Fibroblast of the conjunctiva (primary cell): Measurements from ENCODE around the gene HOXB3.
A peak's percentile ranks its signal among the peaks of the same experiment; 100 is the strongest.

Source experiments
- DNase-seq: peaks from one replicate; pipeline ENCODE4 v3.0.0-alpha.2; 2010; ENCODE audit warnings: low read depth

Gene HOXB3

DNA sequence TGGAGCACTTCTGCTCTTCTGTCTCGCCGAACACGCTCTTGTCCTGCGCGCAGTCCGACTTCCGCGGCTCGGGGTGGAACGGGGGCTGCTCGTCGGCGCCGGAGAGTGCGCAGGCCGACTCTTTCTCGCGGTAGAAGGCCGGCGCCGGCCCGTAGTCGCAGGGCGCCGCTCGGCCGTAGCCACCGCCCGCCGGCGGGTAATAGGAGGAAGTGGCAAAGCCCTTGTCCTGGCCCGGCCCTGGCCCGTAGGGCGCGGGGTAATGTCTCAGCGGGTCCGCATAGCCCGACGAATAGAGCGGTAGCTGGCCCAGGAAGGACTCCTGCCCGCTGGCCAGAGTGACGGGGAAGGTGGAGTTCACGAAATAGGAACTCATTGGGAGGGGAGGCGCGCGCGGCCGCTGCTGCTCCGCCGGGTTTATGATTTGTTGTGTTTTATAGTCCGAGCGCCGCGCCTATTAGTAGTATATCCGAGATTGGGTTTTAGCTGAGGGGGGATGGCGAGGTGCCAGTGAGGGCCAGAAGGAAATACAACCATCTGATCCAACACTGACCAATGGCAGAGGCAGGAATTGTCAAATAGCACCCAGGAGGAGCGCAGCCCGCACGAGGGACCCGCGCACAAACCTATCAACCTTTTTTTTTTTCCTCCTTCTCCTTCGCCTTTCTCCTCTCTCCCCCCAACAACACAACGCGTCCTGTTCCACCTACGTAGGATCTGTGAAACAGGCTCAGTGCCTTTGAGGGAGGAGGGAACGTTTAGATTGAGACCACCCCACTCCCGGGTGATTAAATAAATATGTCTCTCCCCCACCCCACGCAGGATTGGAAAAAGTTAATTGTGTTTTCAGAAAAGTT, 8.0 kb upstream of the HOXB3 start:
- DNase-seq = no peak

DNA sequence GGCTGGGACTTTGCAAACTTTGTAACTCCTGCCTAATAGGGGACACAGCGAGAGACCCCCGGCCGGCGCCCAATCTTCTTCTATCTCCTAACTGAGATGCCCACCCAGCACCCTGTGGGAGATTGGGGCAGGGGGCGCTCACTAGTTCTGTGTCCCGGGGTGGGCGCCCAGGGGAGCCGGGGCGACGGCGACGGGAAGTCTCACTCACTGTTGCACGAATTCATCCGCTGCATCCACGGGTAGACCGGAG, 7.4 kb upstream of the HOXB3 start:
- no peak for DNase-seq

DNA sequence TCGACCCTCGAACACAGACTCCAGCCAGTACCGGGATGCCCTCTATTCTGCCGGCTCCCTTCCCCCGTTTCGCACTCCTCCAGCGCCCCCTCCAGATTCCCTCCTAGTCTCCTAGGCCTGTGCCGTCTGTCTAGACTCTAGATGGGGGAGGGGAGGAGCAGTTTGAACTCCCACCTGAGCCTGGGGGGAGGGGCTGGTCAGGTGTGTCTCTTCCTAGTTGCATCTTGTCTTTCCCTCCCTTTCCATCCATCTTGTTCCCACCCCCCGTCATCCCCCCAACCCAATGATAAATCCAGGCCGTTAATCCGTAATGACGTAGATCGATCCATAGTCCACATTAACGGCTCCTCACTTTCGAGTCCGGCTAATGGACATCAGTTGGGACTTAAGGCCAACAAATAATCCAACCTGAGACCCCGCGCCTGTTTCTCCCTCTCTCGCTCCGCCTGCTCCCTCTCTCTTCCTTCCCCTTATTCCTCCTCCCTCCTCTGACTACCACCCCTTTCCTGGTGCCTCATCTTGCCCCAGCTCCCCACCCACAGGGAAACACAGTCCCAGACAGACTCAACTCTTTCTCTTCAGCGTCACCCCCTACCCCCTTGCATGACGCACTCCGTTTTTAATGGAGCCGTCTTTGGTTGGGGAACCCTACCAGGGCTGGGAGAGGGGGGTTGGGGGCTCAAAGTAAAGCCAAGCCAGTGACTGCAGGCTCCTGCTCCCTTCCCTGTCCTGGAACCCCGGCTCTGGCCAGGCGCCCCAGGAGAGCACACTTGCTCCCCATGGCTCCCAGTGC, 6.9 kb upstream of the HOXB3 start:
- DNase-seq = no peak

DNA sequence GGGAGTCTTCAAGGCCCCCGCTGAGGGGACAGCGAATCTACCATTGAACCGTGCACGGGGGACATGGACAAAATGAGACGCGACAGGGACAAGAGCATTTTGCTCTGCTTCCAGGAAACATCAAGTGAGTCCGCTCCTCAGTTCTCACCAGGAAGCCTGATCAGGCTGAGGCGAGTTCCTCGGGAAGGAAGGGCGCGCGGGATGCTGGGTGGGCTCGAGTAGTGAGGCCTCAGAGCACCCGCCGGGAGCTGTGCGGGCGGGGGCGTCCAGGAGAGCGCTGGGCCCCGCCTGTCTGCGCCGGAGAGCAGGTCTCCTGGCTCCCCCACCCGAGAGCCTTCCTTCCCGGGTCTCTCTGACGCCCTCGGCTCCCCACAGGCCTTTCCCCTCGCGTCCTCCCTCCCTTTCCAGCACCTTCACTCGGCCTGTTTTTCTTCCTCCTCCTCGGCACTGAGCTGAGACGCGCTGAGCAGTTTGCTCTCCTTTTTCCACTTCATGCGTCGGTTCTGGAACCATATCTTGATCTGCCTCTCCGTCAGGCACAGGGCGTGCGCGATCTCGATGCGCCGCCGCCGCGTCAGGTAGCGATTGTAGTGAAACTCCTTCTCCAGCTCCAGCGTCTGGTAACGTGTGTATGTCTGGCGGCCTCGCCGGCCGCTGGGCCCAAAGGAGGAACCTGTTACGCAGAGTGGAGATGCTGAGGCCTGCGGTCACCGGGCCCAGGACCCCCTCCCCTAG, 6.1 kb upstream of the HOXB3 start:
- no peak for DNase-seq

DNA sequence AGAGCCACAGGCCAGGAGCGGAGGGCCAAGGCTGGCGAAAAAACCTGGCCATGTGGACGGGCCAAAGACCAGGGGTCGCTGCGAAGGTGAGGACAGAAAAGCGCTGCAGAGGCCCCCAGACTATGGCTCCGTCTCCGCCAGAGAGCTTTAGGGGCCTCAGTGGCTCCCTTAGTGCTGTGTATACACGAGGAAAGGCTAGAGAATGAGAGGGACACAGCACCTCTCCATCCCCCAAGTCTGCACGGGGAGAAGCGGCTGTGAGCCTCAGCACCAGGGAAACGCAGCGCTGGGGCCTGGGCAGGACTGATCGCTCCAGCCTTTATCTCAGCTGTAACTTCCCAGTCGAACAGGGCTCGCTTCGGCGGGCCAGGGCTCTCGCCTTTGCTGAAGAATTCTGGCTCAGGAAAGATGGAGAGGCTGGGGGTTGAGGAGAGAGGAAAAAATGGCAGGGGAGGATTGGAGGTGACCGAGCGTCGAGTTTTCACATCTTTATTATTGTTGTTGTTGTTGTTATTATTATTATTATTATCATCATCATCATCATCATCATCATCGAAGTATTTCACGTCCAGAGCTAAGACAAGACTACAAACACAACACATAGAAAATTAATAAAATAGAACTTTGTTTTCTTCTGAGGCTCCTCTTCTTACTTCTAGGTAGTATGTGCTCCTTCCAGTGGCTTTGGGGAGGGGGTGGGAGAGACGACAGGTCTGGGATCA, 5.4 kb upstream of the HOXB3 start:
- DNase-seq = no peak

DNA sequence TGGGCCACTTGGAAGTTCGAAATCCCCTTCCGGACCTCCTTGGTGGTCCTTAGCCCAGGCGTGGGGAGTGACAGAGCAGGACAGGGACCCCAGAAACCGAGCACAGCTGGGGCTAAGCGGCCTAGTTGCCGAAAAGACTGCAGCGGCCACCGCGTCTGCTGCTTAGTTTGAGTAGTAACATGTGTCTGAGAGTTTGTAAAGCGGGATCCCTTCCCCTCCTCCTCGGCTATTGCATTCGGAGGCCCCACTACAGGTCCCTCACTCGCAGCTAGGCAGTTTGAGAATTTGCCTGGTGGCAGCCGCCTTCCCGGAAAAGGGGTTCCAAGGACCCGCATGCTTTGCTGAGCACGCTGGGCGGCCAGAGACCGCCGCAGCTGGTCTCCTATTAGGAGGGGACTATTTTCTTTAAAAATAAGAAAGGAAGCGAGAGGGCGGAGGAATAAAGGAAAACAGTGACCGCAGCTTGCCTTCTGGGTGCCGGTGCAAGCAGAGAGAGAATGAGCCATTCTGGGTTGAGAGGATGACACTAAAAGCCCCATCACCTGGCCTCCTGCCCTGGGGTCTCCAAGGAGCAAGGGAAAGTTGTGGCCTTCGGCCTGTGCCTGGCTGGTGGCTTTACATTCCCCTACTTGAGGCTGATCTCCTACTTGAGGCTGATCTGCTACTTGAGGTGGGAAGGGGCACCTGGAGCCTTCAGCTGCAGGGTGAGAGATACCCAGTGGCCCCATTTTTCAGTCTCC, 4.7 kb upstream of the HOXB3 start:
- no peak for DNase-seq

DNA sequence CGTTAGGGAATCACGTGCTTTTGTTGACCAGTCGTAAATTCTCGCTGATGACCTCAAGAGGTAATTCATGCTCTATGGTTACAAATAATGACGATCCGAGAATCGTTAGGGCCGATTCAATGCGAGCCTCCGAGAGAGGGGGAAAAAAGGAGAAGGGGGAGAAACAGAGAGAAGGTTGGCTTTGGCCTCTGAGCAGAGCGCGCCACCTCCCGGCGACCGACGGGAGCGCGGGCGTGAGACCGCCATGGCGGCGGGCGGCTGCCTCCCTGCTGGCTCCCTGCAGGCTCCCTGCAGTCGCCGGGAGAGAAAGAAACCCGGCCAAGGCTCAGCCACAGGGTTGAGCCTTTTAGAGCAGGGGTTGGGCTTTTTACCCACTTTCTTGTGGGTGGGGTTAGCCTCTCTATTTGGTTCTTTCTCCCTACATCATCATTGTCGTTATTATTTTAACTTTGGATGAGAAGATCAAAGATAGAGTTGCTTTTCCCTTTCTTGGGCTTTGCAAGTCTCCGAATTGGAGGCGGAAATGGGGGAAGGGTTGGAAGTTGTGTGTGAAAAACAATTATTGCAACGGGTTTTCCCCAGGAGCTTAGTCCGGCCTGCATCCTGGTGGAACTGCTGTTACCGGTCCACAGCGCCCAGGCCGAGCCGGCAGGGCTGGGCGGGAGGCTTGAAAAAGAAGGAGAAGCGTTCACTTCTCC, 3.9 kb upstream of the HOXB3 start:
- DNase-seq = peak; percentile 18

DNA sequence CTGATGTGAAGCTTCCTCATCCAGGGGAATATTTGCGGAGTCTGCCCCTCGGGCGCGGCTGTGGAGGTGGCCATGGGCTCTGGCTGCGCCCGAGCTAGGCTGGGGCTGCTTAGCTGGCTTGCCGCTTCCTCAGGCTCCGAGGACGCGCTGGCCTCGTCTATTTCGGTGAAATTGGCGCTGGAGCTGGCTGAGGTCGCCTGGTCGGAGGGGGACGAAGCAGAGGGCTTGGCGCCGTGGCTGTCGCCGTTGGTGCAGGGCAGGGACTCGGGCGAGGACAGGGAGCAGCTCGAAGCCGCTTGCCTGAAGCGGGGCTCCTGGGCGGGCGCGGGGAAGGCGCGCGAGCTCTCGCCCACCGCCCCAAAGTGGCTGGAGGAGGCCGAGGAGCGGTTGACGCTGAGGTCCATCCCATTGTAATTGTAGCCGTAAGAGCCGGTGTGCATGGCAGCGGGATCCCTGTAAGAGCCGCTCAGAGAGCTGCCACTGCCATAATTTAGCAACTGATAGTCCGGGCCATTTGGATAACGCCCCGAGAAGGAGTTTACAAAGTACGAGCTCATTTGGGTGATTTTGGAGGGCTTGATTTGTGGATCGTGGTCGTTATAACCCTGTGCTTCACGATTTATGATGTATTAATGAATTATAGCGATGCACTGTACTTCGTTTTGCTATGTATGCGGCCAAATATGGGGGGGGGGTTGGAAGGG, 3.2 kb upstream of the HOXB3 start, which contains the start of gene HOXB5:
HOXB5 (minus strand) TSS at position 654 of the 704 bp plus-strand sequence; CDS start at position 557, 97 bp downstream.
- DNase-seq = no peak

DNA sequence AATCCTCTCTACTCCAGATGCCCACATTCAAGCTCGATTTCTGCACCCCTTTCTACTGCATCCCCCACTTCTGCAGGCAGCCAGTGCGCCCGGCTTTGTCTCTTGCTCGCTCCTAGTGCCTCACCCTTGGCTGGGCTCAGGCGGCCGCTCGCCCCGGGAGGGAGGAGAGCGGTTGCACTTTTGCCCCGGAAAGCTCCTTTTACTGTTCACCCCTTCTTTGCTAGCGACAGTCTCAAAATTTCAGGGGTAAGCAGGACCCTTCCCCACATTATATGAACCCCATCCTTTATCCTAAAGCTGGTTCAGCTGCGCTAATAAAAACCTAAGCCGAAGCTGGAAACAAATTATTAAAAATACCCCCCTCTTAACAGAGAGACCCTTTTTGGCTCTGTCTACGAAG, 2.5 kb upstream of the HOXB3 start:
- no peak for DNase-seq

DNA sequence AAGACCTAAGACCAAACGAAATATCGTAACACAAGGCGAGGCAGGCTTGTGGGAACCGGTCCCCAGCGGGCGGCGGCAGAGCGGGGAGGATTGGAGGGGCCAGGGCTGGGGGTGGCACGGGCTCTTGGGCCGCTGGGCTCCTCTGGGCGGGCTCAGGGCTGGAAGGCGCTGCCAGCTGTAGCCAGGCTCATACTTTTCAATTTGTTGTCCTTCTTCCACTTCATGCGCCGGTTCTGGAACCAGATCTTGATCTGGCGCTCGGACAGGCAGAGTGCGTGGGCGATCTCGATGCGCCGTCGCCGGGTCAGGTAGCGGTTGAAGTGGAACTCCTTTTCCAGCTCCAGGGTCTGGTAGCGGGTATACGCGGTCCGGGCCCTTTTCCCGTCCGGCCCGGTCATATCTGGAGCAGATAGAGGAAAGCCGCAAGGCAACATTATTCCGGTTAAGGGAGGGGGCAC, 2.0 kb upstream of the HOXB3 start:
- DNase-seq = no peak

DNA sequence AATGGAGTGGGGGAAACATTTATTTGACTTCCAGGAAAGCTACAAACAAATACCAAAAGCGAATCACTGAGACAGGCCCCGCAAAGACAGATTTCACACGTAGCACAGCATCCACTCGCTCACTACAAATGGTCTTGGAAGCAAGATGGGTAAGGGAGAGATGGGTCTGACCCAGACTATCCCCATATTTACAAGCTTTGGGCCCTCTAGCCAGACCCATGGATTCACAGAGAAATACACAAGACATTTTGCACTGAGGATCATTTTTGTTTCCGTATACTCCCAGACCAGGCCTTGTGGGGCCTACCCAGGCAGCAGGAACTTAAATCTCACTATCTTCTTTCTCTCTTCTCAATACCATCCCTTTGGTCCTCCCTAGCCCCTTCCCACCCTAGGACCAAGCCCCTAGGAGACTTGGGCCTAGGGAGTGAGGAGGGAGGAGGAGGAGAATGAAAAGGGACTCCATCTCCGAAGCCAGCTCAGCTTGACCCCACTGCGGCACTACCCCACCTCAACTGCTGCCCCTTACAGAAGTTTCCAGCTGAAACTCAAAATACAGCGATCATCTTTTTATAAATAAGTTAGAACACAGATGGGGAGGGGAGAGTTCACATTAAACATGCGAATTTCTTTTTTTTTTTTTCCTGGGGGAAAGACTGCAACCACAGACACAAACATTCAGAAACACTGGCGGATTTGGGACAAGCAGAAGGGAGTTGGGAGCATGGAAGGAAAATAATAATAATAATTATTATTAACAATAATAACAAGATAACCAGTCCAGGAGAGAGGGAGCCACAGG, 1.4 kb upstream of the HOXB3 start:
- no peak for DNase-seq

DNA sequence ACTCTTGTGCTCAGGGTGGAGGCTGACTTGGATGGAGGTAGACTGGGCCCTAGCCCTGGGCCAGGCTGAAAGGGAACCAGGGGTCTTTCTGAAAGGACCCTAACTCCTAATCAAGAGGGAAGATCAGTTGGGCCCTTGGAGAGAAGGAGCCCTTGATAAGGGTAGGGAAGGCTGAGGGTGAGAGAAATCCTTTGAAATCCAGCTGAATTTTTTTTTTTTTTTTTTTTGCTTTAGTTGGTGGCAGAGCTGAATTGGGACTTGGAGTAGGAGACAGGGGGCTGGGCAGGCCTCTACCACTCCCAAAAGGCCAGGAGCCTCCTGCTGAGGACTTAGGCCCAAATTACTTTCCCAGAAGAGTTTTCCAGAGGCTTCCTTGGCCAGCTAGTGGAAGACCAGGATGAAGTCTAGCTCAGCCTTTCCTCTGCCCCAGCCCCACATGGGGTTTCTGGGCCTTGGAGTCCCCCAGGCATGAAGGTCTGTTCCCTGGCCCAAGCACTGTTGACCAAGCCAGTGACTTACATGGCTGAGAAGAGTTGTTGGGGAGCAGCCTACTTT, 643 bp upstream of the HOXB3 start:
- no peak for DNase-seq

DNA sequence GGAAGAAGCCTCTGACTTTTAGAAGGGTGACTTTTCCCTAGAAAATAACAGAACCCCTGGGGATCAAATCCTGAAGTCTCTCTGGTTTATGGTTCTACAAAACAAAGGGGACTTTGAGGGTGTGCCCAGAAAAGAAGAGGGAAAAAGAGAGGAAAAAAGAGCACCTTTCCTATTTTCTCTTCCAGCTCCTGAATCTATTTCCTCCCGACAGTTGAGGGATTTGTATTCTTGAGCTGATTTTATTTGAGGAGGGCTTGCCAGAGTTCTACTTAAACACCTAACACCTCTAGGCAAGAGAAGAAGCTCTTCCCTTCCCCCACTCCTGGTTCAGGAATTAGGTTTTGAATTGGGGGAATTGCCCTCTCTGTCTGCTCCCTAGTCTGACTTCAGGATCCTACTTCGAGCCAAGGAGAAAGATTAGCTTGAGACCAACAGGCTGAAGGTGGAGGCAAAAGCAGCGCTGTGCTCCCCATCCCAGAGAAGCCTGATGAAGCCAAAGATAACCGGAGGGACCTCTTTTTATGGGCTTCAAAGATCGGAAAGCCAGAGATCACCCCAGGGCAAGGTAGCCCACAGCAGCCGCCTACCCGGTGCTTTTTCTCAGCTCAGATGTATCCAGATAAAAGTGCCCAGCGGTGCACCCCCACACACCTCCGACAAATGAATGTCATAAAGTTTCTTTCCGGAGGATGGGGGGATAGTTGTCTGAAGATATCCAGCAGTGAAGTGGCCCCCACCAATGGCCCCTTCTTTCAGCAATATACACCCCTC, 796 bp downstream of the HOXB3 start:
- no peak for DNase-seq

DNA sequence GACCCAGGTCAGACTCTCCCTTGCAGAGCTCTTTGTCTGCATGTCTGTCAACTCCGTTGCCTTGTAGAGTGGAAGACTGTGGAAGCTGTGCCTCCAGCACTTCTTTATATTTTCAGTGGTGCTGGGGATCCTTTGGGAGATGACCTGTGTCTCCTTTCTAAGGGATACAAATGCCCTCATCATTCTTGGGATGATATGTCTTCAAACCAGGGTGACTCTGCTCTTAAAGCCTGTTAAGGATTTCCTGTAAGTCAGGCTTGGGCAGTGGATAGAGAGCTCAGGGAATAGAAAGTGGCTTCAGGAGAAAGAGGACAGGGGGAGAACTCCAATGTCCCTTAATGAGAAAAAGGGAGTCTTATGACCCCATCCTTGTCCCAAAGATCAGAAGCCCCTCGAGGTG, 1.5 kb downstream of the HOXB3 start:
- no peak for DNase-seq

DNA sequence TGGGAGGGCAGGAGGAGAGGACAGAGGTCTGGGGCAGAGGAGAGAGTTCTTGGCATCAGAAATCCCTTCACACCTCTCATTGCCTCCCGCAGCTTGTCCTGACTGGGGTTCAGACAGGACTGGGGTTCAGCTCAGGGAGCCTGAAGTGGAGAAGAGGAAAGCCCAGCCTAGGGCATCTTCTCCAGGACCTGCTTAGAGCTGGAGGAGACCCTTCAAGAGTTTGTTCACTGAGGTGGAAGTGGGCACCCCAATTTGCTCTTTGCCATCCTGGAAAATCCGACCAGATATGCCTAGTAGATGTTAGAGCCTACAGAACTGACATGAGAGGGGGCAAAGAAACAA, 2.0 kb downstream of the HOXB3 start:
- no peak for DNase-seq

DNA sequence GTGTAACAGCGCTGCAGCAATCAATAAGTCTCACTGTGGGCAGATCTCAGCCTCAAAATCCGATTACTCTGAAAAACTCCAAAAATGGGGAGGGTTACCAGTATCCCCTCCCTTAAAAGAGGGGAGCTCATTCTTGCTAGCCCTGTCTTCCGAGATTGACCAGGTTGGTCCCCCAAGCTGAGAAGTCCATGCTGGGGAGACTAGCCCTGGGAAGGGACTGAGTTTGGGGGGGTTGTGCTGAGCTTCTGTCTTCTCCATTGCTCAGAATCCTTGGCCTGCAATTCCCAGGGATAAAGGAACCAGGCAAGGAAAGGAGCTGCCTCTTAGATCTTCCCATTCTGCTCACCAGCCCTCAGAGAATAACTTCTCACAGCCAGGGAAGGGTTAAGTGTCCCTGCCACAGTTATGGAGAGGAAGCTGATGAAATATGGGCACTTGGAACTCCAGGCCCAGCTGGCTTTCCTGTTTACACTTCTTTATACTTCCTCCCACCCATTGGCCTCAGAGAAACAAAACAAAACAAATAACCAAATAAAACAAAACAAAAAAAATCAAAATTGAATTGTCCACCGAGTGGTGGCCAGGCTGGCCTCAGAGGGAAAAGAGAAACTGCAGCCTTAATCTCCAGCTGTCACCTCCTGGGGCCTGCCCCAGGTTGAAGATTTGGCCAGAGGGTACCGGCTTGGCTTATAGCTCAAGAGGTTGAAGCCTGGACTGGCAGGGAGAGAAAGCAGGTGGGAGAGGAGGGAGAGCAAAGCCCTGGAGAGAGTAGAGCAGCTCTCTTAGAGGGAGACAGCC, 2.6 kb downstream of the HOXB3 start:
- DNase-seq = no peak
